Embryonic facial prominence (tissue), 1 donor: Measurements from ENCODE around the gene RPS16.

Experiments
- DNase-seq: peaks from one replicate; pipeline ENCODE4 v3.0.0-alpha.2; 2016; ENCODE audit errors: extremely low spot score

Gene RPS16

GRCh38 chr19:39449116-39449797 is 13.5 kb upstream of the RPS16 start:
- no peak for DNase-seq

- DNase-seq, result no peak
Measured at GRCh38 chr19:39448271-39448670, 12.5 kb upstream of the RPS16 start.

- DNase-seq, result no peak
Measured at GRCh38 chr19:39446365-39447084, 10.8 kb upstream of the RPS16 start.

- DNase-seq, result peak; percentile 92
Measured at GRCh38 chr19:39445196-39446111, 9.7 kb upstream of the RPS16 start, which contains the start of gene SUPT5H. TSS of gene SUPT5H (plus strand) at chr19:39445582. CDS start at chr19:39445891, 309 bp downstream.

- DNase-seq, result no peak
Measured at GRCh38 chr19:39444598-39445195, 8.9 kb upstream of the RPS16 start.

- DNase-seq, result no peak
Measured at GRCh38 chr19:39438270-39438934, 2.7 kb upstream of the RPS16 start.

- peak; percentile 30 for DNase-seq
Measured at GRCh38 chr19:39436350-39436716, 584 bp upstream of the RPS16 start.

GRCh38 chr19:39434123-39435076 is 1.3 kb downstream of the RPS16 start:
- no peak for DNase-seq

- DNase-seq, result no peak
Measured at GRCh38 chr19:39433480-39434079, 2.2 kb downstream of the RPS16 start.

- DNase-seq, result no peak
Measured at GRCh38 chr19:39432677-39433025, 3.1 kb downstream of the RPS16 start.

- no peak for DNase-seq
Measured at GRCh38 chr19:39430675-39431593, 4.8 kb downstream of the RPS16 start.

GRCh38 chr19:39428283-39429112 is 7.3 kb downstream of the RPS16 start:
- DNase-seq, result peak; percentile 81

GRCh38 chr19:39427707-39428106 is 8.0 kb downstream of the RPS16 start:
- no peak for DNase-seq

- no peak for DNase-seq
Measured at GRCh38 chr19:39426170-39426569, 9.6 kb downstream of the RPS16 start.

GRCh38 chr19:39425744-39426143 is 10.0 kb downstream of the RPS16 start:
- DNase-seq, result no peak

- DNase-seq, result no peak
Measured at GRCh38 chr19:39424934-39425333, 10.8 kb downstream of the RPS16 start.

GRCh38 chr19:39423258-39424086 is 12.3 kb downstream of the RPS16 start:
- no peak for DNase-seq
